Measurements from ENCODE around the gene RPH3AL. TPM values are rescaled to one million over a fixed set of nuclear protein-coding genes. Genes with fewer than 3 reads are reported as not detected.
A peak's percentile ranks its signal among the peaks of the same experiment; 100 is the strongest.

The RPH3AL gene
- total RNA-seq, 1 donor from 2014 or later: 6.1 TPM

DNA sequence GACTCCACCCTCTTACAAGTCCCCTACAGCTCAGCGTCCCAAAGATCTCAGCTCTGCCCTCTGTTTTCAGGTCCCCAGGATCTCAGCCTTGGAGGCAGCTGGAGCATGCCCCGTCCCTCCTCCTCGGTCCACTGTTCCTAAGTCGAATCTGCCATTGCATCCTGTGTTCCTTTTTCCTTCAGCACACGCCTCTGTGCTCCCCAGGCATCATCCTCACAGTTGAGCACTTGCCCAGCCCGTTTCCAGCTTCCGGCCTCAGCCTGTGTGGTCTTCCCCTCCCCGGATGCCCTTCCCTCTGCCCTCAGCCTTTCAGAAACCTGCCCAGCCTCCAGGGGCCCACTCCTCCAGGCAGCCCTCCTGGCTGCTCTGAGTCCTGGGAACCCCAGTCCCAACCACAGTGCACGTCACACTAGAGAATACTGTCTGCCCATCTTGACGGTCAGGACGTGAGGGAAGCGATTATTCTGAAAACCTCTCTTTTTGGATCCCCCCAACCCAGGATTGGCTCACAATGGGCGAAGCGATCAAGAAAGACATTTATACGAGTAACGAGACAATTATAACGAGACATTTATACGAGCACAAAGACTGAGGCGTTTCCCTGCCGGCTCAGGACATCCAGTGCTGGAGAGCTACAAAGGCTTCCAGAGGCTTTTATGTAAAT lies 41.4 kb downstream of the RPH3AL start:
- Histone ChIP-seq H3K36me3 (ENCODE audit: control insufficient read depth, insufficient read depth, low read length) (no peaks in the 10 kb centered on the region), H3K4me3 (ENCODE audit: low read depth, low read length) (no peak overlapping the region), H3K27me3 (ENCODE audit: control insufficient read depth, insufficient read depth, low read length) (no peaks in the 10 kb centered on the region)
- TF ChIP-seq CTCF (IDR thresholded peaks at IDR 0.05; ENCODE audit: insufficient read depth, low read length, severe bottlenecking): no peak
- DNase-seq (ENCODE audit: low read depth) (no peak), FAIRE-seq (no peak)

GRCh38 chr17:310111-311010 lies 42.2 kb downstream of the RPH3AL start:
- Histone ChIP-seq H3K36me3 (ENCODE audit: control insufficient read depth, insufficient read depth, low read length) (no peaks in the 10 kb centered on the region), H3K4me3 (ENCODE audit: low read depth, low read length) (no peak overlapping the region), H3K27me3 (ENCODE audit: control insufficient read depth, insufficient read depth, low read length) (no peaks in the 10 kb centered on the region)
- FAIRE-seq: no peak
- DNase-seq (ENCODE audit: low read depth): no peak
- no peak for TF ChIP-seq CTCF (IDR thresholded peaks at IDR 0.05; ENCODE audit: insufficient read depth, low read length, severe bottlenecking)

DNA sequence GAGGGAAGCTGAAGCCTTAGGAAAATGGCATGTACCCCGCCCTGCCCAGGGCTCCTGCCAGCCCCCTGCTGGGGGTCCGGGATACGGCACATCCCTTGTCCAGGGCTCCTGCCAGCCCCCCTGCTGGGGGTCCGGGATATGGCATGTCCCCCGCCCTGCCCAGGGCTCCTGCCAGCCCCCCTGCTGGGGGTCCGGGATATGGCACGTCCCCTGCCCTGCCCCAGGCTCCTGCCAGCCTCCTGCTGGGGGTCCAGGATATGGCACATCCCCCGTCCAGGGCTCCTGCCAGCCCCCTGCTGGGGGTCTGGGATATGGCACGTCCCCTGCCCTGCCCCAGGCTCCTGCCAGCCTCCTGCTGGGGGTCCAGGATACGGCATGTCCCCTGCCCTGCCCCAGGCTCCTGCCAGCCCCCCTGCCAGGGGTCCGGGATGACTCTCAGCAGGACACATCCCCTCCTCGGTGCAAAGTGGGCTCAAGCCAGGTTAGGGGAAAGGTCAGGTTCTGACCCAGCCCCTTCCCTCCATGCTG lies 43.2 kb downstream of the RPH3AL start:
- FAIRE-seq (no peak), DNase-seq (ENCODE audit: low read depth) (no peak)
- no peaks in the 10 kb centered on the region for H3K27me3 ChIP-seq (ENCODE audit: control insufficient read depth, insufficient read depth, low read length)
- peak; percentile 38 for TF ChIP-seq CTCF (IDR thresholded peaks at IDR 0.05; ENCODE audit: insufficient read depth, low read length, severe bottlenecking)
- no peak overlapping the region for H3K4me3 ChIP-seq (ENCODE audit: low read depth, low read length)
- no peaks in the 10 kb centered on the region for H3K36me3 ChIP-seq (ENCODE audit: control insufficient read depth, insufficient read depth, low read length)

GRCh38 chr17:307741-308507 lies 44.7 kb downstream of the RPH3AL start:
- no peak overlapping the region for H3K4me3 ChIP-seq (ENCODE audit: low read depth, low read length)
- no peaks in the 10 kb centered on the region for H3K36me3 ChIP-seq (ENCODE audit: control insufficient read depth, insufficient read depth, low read length)
- FAIRE-seq (peak; percentile 28), DNase-seq (ENCODE audit: low read depth) (no peak)
- no peaks in the 10 kb centered on the region for H3K27me3 ChIP-seq (ENCODE audit: control insufficient read depth, insufficient read depth, low read length)
- TF ChIP-seq CTCF (IDR thresholded peaks at IDR 0.05; ENCODE audit: insufficient read depth, low read length, severe bottlenecking): no peak

- TF ChIP-seq CTCF (IDR thresholded peaks at IDR 0.05; ENCODE audit: insufficient read depth, low read length, severe bottlenecking): no peak
- H3K36me3 ChIP-seq (ENCODE audit: control insufficient read depth, insufficient read depth, low read length): no peaks in the 10 kb centered on the region
- FAIRE-seq: no peak
- no peaks in the 10 kb centered on the region for H3K27me3 ChIP-seq (ENCODE audit: control insufficient read depth, insufficient read depth, low read length)
- H3K4me3 ChIP-seq (ENCODE audit: low read depth, low read length): no peak overlapping the region
- no peak for DNase-seq (ENCODE audit: low read depth)
Measured at GRCh38 chr17:307295-307691, 45.3 kb downstream of the RPH3AL start.

Measured in bronchial epithelial cell (primary cell).